Glutamatergic neuron (in vitro differentiated cells): ENCODE measurements around the gene P3H4. TPM values are rescaled to one million over a fixed set of nuclear protein-coding genes. Genes with fewer than 3 reads are reported as not detected.

Experiments used
- DNase-seq: peaks from one replicate; pipeline ENCODE4 v3.0.0; 2022
- H3K27ac Mint-ChIP-seq: one replicate; pipeline ENCODE4 v1.8.0; 2020; ENCODE audit warnings: mild to moderate bottlenecking, mixed read lengths, inconsistent platforms; ENCODE audit not compliant: unreplicated experiment
- H3K27me3 Mint-ChIP-seq: one replicate; pipeline ENCODE4 v1.8.0; 2020; ENCODE audit warnings: mild to moderate bottlenecking, moderate library complexity, mixed read lengths, inconsistent platforms; ENCODE audit not compliant: unreplicated experiment
- H3K36me3 Mint-ChIP-seq: one replicate; pipeline ENCODE4 v1.8.0; 2020; ENCODE audit warnings: mild to moderate bottlenecking, mixed read lengths, inconsistent platforms; ENCODE audit not compliant: unreplicated experiment
- H3K4me1 Mint-ChIP-seq: one replicate; pipeline ENCODE4 v1.8.0; 2020; ENCODE audit warnings: mild to moderate bottlenecking, low read depth, mixed read lengths, inconsistent platforms; ENCODE audit not compliant: unreplicated experiment
- H3K4me3 Mint-ChIP-seq: one replicate; pipeline ENCODE4 v1.8.0; 2020; ENCODE audit warnings: mild to moderate bottlenecking, mixed read lengths, inconsistent platforms; ENCODE audit not compliant: unreplicated experiment
- H3K9me3 Mint-ChIP-seq: one replicate; pipeline ENCODE4 v1.8.0; 2020; ENCODE audit warnings: mild to moderate bottlenecking, moderate library complexity, mixed read lengths, inconsistent platforms; ENCODE audit not compliant: unreplicated experiment
- total RNA-seq: library from RNA; stranded (reverse); fragmentation: NEBNext Ultra II Directional; extraction: Animal tissue kit (Norgen Biotek cat#: 25700); gene quantifications from one replicate; pipeline ENCODE4 v1.2.1, GENCODE V29; 2021; ENCODE audit not compliant: unreplicated experiment
- TF ChIP-seq, protein P1 (sequence below): fragments of 200-600 bp; sonication (generic); IDR thresholded peaks from one replicate; pipeline ENCODE4 v1.5.0; 2021; ENCODE audit not compliant: partially characterized antibody, unreplicated experiment

P3H4 gene
- total RNA-seq, 1 donor from 2014 or later: 5.6 TPM

DNA sequence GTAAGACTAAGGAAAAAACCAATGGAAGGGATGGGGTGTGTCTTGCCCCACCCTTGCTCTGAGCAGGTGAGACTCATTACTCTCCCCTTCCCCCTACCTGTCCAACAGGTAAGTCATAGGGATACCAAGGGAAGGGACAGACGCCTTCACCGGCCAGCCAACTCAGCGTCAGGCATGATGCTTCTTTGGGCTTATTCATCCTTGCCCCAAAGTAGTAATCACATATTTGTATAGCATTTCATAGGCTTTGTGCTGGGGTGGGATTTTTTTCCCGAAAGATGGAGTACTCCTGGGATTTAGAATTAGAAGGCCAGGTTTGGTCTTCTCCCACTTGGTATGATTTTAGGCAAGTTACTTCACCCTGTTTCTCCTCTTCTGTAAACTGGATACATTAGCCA lies 24.7 kb downstream of the P3H4 start:
- peaks cover 15% of the 10 kb centered on the region for H3K27me3 Mint-ChIP-seq
- no peaks in the 10 kb centered on the region for H3K36me3 Mint-ChIP-seq
- peak overlapping the region; percentile 77 for H3K4me3 Mint-ChIP-seq
- DNase-seq: no peak
- H3K9me3 Mint-ChIP-seq: peaks cover 19% of the 10 kb centered on the region
- TF ChIP-seq, protein P1, sequence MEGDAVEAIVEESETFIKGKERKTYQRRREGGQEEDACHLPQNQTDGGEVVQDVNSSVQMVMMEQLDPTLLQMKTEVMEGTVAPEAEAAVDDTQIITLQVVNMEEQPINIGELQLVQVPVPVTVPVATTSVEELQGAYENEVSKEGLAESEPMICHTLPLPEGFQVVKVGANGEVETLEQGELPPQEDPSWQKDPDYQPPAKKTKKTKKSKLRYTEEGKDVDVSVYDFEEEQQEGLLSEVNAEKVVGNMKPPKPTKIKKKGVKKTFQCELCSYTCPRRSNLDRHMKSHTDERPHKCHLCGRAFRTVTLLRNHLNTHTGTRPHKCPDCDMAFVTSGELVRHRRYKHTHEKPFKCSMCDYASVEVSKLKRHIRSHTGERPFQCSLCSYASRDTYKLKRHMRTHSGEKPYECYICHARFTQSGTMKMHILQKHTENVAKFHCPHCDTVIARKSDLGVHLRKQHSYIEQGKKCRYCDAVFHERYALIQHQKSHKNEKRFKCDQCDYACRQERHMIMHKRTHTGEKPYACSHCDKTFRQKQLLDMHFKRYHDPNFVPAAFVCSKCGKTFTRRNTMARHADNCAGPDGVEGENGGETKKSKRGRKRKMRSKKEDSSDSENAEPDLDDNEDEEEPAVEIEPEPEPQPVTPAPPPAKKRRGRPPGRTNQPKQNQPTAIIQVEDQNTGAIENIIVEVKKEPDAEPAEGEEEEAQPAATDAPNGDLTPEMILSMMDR: no peak
- peak overlapping the region; percentile 38 for H3K27ac Mint-ChIP-seq
- peaks cover 9% of the 10 kb centered on the region for H3K4me1 Mint-ChIP-seq

DNA sequence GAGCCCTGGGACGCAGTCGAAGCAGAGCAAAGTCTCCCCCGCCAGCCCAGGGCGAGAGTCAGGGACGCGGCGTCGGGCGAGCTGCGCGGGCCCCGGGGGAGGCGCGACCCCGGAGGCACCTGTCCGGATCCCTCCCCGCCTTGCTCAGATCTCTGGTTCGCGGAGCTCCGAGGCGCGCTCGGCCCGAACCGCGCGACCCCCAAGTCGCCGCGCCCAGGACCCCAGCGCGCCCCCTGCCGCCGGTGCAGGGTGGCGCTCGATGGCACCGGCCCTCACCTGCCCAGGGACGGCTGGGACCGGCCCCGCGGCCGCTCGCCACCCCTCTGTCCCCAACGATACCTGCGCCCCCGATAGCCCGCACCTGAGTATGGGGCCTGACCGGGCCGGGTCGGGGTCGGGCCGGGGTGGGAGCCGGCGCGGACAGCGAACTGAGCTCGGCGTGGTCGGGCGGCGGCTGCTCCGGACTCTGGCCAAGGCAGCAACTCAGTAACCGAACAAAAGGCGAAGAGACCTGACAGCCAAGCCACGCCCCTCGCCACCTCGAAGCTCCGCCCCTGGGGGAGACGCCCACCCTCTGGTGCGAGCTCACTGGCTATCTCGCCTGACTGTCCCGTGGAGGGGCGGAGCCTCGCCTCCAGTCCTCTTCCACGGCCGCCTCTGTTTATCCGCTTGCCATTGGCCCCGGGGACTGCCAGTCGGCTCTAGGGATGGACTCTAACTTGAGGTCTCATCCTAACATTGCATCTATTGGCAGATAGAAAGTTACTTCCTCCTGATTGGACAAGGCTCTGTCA lies 25.3 kb downstream of the P3H4 start, which contains the start of gene JUP:
JUP (minus strand) TSS at position 485 of the 794 bp plus-strand sequence. CDS start 14,857 bp downstream, outside the sequence.
- TF ChIP-seq, protein P1: peak; percentile 91
- Mint-ChIP-seq H3K4me3 (peak within 1 kb of the TSS; percentile 94), H3K4me1 (peaks cover 15% of the 10 kb centered on the region), H3K9me3 (peaks cover 25% of the 10 kb centered on the region), H3K27me3 (peaks cover 18% of the 10 kb centered on the region), H3K36me3 (no peaks in the 10 kb centered on the region), H3K27ac (peak within 1 kb of the TSS; percentile 88)
- DNase-seq: peak; percentile 100

DNA sequence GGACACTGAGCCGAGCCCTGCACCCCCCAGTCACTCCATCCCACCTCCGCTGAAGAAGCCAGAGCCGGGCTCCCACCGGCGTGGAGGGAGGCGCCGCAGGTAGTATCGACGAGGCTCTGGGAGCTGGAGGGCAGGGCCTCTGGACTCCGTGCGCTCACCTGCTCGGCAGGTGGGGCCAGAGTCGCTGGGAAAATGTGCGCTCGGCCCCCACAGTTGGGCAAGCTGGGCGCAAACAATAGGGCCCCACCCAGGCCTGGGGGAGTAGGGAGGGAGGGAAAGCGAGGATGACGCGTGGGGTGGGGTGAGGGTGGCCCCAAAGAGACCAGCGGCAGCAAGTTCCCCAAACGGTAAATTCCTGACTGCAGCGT lies 25.9 kb downstream of the P3H4 start:
- peak overlapping the region; percentile 88 for H3K27ac Mint-ChIP-seq
- peaks cover 17% of the 10 kb centered on the region for H3K4me1 Mint-ChIP-seq

DNA sequence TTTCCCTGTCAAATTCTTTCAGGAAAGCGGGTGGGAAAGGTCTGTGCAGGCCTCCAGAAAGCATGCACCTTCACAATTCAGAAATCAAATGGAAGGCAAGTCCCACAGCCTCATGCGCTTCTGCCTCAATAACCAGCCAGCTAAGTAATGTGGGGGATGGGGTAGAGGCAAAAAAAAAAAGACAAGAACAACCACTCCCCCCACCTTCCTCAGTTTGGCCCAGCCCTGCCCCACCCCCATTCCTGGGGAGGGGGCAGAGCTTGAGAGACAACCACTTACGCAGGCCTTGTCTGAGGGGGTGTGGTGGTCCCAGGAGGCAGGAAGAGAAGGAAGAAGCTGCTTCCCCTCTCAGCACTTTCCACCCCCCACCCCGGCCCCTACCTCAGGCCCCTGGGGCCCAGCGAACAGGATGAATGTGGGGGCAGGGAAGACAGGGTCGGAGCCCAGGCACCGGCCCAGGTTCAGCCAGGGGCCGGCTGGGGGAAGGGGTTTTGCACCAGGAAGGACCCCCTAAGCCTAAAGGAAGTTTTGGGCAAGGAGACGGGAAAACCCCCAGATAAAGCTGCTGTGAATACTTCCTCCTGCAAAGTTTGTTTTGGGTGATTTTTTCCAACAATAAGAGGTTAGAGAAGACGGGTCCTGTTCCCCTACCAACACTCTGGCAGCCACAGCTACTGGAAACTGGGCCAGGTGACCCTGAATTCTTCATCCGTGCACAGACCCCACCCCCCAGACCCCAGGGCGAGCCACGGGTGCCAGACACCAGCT lies 26.5 kb downstream of the P3H4 start:
- Mint-ChIP-seq H3K27ac (peak overlapping the region; percentile 88), H3K4me1 (peaks cover 19% of the 10 kb centered on the region), H3K4me3 (peak overlapping the region; percentile 94), H3K9me3 (peaks cover 25% of the 10 kb centered on the region), H3K36me3 (no peaks in the 10 kb centered on the region), H3K27me3 (peaks cover 16% of the 10 kb centered on the region)
- TF ChIP-seq, protein P1: no peak
- DNase-seq: peak; percentile 79

More for the DNA sequence above, 25.9 kb downstream of the P3H4 start:
- Mint-ChIP-seq H3K27me3 (peaks cover 18% of the 10 kb centered on the region), H3K4me3 (peak overlapping the region; percentile 94), H3K9me3 (peaks cover 26% of the 10 kb centered on the region), H3K36me3 (no peaks in the 10 kb centered on the region)
- peak; percentile 40 for DNase-seq
- TF ChIP-seq, protein P1: no peak
